Measurements from ENCODE around the gene KSR2. TPM values are rescaled to one million over a fixed set of nuclear protein-coding genes. Genes with fewer than 3 reads are reported as not detected.

KSR2 gene
- total RNA-seq, 1 donor from 2014 or later, result 0.30 TPM

GRCh38 chr12:117774941-117775775 is 193.6 kb downstream of the KSR2 start:
- Mint-ChIP-seq H3K27me3 (ENCODE audit: insufficient read depth, low read depth) (peaks cover 2% of the 10 kb centered on the region), H3K9me3 (no peaks in the 10 kb centered on the region), H3K4me3 (no peak overlapping the region), H3K27ac (no peak overlapping the region), H3K4me1 (peaks cover 4% of the 10 kb centered on the region), H3K36me3 (no peaks in the 10 kb centered on the region)
- no peak for DNase-seq (ENCODE audit: low spot score)
- H3K36me3 ChIP-seq, result no peaks in the 10 kb centered on the region
- H3K4me3 ChIP-seq, result no peak overlapping the region
- TF ChIP-seq EZH2 (IDR thresholded peaks at IDR 0.05) (no peak), CTCF (IDR thresholded peaks at IDR 0.05) (no peak), EZH2phosphoT487 (IDR thresholded peaks at IDR 0.05) (no peak)
- H3K4me2 ChIP-seq, result no peak overlapping the region
- H3K27ac ChIP-seq, result no peak overlapping the region
- no peaks in the 10 kb centered on the region for H3F3A ChIP-seq (ENCODE audit: low read depth)
- H3K9ac ChIP-seq, result no peak overlapping the region
- no peaks in the 10 kb centered on the region for H3K4me1 ChIP-seq
- H4K20me1 ChIP-seq (ENCODE audit: low read depth), result no peaks in the 10 kb centered on the region
- no peaks in the 10 kb centered on the region for H3K9me3 ChIP-seq (ENCODE audit: low read depth)
- H3K27me3 ChIP-seq, result no peaks in the 10 kb centered on the region
- H2AFZ ChIP-seq (replicated peaks), result no peak overlapping the region
- no peaks in the 10 kb centered on the region for H3K79me2 ChIP-seq (ENCODE audit: low read depth)

GRCh38 chr12:117768860-117769259 is 199.9 kb downstream of the KSR2 start:
- no peak for TF ChIP-seq EZH2phosphoT487 (IDR thresholded peaks at IDR 0.05)
- TF ChIP-seq CTCF (IDR thresholded peaks at IDR 0.05), result no peak
- TF ChIP-seq EZH2 (IDR thresholded peaks at IDR 0.05), result no peak
- Histone ChIP-seq H3K9ac (no peak overlapping the region), H3K9me3 (ENCODE audit: low read depth) (no peaks in the 10 kb centered on the region), H3K27ac (no peak overlapping the region), H2AFZ (replicated peaks) (no peak overlapping the region), H3F3A (ENCODE audit: low read depth) (no peaks in the 10 kb centered on the region), H3K4me2 (no peak overlapping the region), H3K4me1 (no peaks in the 10 kb centered on the region), H4K20me1 (ENCODE audit: low read depth) (no peaks in the 10 kb centered on the region), H3K4me3 (no peak overlapping the region), H3K27me3 (no peaks in the 10 kb centered on the region), H3K79me2 (ENCODE audit: low read depth) (no peaks in the 10 kb centered on the region), H3K36me3 (no peaks in the 10 kb centered on the region)
- Mint-ChIP-seq H3K27ac (no peak overlapping the region), H3K27me3 (ENCODE audit: insufficient read depth, low read depth) (peaks cover 2% of the 10 kb centered on the region), H3K9me3 (peaks cover 14% of the 10 kb centered on the region), H3K4me1 (no peaks in the 10 kb centered on the region), H3K36me3 (peaks cover 2% of the 10 kb centered on the region), H3K4me3 (no peak overlapping the region)
- no peak for DNase-seq (ENCODE audit: low spot score)

GRCh38 chr12:117766008-117766407 is 202.8 kb downstream of the KSR2 start:
- H3K27me3 Mint-ChIP-seq (ENCODE audit: insufficient read depth, low read depth), result peaks cover 2% of the 10 kb centered on the region
- Histone ChIP-seq H3K79me2 (ENCODE audit: low read depth) (no peaks in the 10 kb centered on the region), H3K27me3 (no peaks in the 10 kb centered on the region), H3K9ac (no peak overlapping the region), H3K4me1 (no peaks in the 10 kb centered on the region), H3K36me3 (no peaks in the 10 kb centered on the region), H4K20me1 (ENCODE audit: low read depth) (no peaks in the 10 kb centered on the region), H3K4me2 (no peak overlapping the region), H3F3A (ENCODE audit: low read depth) (no peaks in the 10 kb centered on the region), H3K27ac (no peak overlapping the region), H3K4me3 (no peak overlapping the region), H3K9me3 (ENCODE audit: low read depth) (no peaks in the 10 kb centered on the region), H2AFZ (replicated peaks) (no peak overlapping the region)
- no peak for DNase-seq (ENCODE audit: low spot score)
- H3K4me1 Mint-ChIP-seq, result no peaks in the 10 kb centered on the region
- no peak overlapping the region for H3K27ac Mint-ChIP-seq
- H3K36me3 Mint-ChIP-seq, result peaks cover 2% of the 10 kb centered on the region
- no peak overlapping the region for H3K4me3 Mint-ChIP-seq
- TF ChIP-seq EZH2phosphoT487 (IDR thresholded peaks at IDR 0.05), result no peak
- TF ChIP-seq CTCF (IDR thresholded peaks at IDR 0.05), result no peak
- TF ChIP-seq EZH2 (IDR thresholded peaks at IDR 0.05), result no peak
- peaks cover 14% of the 10 kb centered on the region for H3K9me3 Mint-ChIP-seq
